Measurements from ENCODE around the gene HSF5. TPM values are rescaled to one million over a fixed set of nuclear protein-coding genes. Genes with fewer than 3 reads are reported as not detected.
A peak's percentile ranks its signal among the peaks of the same experiment; 100 is the strongest.

HSF5 gene
- total and polyA plus RNA-seq, 2 of the 13 experiments (the other 11 are each of a cell fraction or from before 2014, with no cell fraction given) = not detected

DNA sequence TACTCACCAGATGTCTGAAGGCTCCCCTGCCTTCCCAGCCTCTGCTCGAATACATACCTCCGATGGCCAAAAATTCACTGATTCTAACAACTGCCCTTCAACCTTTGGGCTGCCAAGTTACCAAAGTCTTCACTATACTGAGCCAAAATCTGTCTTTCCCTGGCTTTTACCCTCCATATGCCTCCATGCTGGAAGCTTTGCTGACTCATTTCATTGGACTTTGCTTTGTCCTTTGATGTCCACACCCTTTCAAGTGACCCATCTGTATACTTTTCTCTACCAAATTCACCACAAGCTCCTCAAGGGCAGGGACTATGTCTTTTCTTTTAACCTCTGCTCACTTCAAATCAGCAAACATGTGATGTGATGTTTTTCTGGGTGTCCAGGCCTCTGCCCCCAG is 47.2 kb upstream of the HSF5 start (continued):
- TF ChIP-seq FOSL1 (CRISPR knock-in tag; IDR thresholded peaks at IDR 0.05; ENCODE audit: borderline replicate concordance) = peak; percentile 84
- TF ChIP-seq ESRRA (CRISPR knock-in tag; IDR thresholded peaks at IDR 0.05; ENCODE audit: low read depth) = peak; percentile 70; the same call in 1 of the 2 replicates
- no peak for TF ChIP-seq RBM22 (optimal IDR thresholded peaks at IDR 0.05; ENCODE audit: low read length)
- TF ChIP-seq, protein P1, sequence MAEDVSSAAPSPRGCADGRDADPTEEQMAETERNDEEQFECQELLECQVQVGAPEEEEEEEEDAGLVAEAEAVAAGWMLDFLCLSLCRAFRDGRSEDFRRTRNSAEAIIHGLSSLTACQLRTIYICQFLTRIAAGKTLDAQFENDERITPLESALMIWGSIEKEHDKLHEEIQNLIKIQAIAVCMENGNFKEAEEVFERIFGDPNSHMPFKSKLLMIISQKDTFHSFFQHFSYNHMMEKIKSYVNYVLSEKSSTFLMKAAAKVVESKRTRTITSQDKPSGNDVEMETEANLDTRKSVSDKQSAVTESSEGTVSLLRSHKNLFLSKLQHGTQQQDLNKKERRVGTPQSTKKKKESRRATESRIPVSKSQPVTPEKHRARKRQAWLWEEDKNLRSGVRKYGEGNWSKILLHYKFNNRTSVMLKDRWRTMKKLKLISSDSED (CRISPR knock-in tag; IDR thresholded peaks at IDR 0.05) = no peak
- no peak for TF ChIP-seq ZFP62 (CRISPR knock-in tag; IDR thresholded peaks at IDR 0.05)
- TF ChIP-seq, protein P2, sequence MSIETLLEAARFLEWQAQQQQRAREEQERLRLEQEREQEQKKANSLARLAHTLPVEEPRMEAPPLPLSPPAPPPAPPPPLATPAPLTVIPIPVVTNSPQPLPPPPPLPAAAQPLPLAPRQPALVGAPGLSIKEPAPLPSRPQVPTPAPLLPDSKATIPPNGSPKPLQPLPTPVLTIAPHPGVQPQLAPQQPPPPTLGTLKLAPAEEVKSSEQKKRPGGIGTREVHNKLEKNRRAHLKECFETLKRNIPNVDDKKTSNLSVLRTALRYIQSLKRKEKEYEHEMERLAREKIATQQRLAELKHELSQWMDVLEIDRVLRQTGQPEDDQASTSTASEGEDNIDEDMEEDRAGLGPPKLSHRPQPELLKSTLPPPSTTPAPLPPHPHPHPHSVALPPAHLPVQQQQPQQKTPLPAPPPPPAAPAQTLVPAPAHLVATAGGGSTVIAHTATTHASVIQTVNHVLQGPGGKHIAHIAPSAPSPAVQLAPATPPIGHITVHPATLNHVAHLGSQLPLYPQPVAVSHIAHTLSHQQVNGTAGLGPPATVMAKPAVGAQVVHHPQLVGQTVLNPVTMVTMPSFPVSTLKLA (IDR thresholded peaks at IDR 0.05) = no peak
- TF ChIP-seq ELF1 (CRISPR knock-in tag; IDR thresholded peaks at IDR 0.05) = no peak
- TF ChIP-seq PPARG (CRISPR knock-in tag; conservative IDR thresholded peaks at IDR 0.05) = peak; percentile 78
- peak; percentile 41; the same call in 1 of the 2 replicates for TF ChIP-seq HMG20A (CRISPR knock-in tag; IDR thresholded peaks at IDR 0.05; ENCODE audit: borderline replicate concordance)
- TF ChIP-seq JUN (CRISPR knock-in tag; IDR thresholded peaks at IDR 0.05) = peak; percentile 83; the same call in 1 of the 2 replicates
- peak; percentile 52; the same call in 1 of the 2 replicates for TF ChIP-seq CREM (IDR thresholded peaks at IDR 0.05)
- TF ChIP-seq CREM (CRISPR knock-in tag; IDR thresholded peaks at IDR 0.05) = no peak
- TF ChIP-seq MEIS1 (CRISPR knock-in tag; IDR thresholded peaks at IDR 0.05; ENCODE audit: borderline replicate concordance) = no peak
- peak; percentile 64 for TF ChIP-seq TEAD3 (CRISPR knock-in tag; optimal IDR thresholded peaks at IDR 0.05; ENCODE audit: borderline replicate concordance)
- TF ChIP-seq ERF (CRISPR knock-in tag; IDR thresholded peaks at IDR 0.05) = no peak
- no peak for TF ChIP-seq NFYC (CRISPR knock-in tag; IDR thresholded peaks at IDR 0.05)
- no peak for TF ChIP-seq ZNF101 (CRISPR knock-in tag; IDR thresholded peaks at IDR 0.05; ENCODE audit: borderline replicate concordance, low read depth)
- TF ChIP-seq, protein P3, sequence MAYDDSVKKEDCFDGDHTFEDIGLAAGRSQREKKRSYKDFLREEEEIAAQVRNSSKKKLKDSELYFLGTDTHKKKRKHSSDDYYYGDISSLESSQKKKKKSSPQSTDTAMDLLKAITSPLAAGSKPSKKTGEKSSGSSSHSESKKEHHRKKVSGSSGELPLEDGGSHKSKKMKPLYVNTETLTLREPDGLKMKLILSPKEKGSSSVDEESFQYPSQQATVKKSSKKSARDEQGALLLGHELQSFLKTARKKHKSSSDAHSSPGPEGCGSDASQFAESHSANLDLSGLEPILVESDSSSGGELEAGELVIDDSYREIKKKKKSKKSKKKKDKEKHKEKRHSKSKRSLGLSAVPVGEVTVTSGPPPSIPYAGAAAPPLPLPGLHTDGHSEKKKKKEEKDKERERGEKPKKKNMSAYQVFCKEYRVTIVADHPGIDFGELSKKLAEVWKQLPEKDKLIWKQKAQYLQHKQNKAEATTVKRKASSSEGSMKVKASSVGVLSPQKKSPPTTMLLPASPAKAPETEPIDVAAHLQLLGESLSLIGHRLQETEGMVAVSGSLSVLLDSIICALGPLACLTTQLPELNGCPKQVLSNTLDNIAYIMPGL (CRISPR knock-in tag; IDR thresholded peaks at IDR 0.05; ENCODE audit: borderline replicate concordance in 1 of 2, low read depth in 1 of 2) = no peak
- TF ChIP-seq GABPB1 (CRISPR knock-in tag; IDR thresholded peaks at IDR 0.05) = no peak
- TF ChIP-seq HOXD1 (CRISPR knock-in tag; IDR thresholded peaks at IDR 0.05) = no peak
- TF ChIP-seq, protein P4, sequence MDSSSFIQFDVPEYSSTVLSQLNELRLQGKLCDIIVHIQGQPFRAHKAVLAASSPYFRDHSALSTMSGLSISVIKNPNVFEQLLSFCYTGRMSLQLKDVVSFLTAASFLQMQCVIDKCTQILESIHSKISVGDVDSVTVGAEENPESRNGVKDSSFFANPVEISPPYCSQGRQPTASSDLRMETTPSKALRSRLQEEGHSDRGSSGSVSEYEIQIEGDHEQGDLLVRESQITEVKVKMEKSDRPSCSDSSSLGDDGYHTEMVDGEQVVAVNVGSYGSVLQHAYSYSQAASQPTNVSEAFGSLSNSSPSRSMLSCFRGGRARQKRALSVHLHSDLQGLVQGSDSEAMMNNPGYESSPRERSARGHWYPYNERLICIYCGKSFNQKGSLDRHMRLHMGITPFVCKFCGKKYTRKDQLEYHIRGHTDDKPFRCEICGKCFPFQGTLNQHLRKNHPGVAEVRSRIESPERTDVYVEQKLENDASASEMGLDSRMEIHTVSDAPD (CRISPR knock-in tag; IDR thresholded peaks at IDR 0.05) = peak; percentile 94
- 0 out of 2 replicates have a peak, but pooled peaks have one; percentile 23 for TF ChIP-seq ZNF556 (CRISPR knock-in tag; IDR thresholded peaks at IDR 0.05; ENCODE audit: borderline replicate concordance)
- TF ChIP-seq PHF8 (CRISPR knock-in tag; IDR thresholded peaks at IDR 0.05) = no peak
- TF ChIP-seq, protein P5, sequence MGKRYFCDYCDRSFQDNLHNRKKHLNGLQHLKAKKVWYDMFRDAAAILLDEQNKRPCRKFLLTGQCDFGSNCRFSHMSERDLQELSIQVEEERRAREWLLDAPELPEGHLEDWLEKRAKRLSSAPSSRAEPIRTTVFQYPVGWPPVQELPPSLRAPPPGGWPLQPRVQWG (CRISPR knock-in tag; IDR thresholded peaks at IDR 0.05; ENCODE audit: borderline replicate concordance, low read depth) = no peak
- no peak for TF ChIP-seq ZNF160 (CRISPR knock-in tag; IDR thresholded peaks at IDR 0.05)
- 0 out of 2 replicates have a peak, but pooled peaks have one; percentile 11 for TF ChIP-seq CEBPG (CRISPR knock-in tag; IDR thresholded peaks at IDR 0.05)
- no peak for TF ChIP-seq FOXA1 (IDR thresholded peaks at IDR 0.05)
- peak; percentile 24; the same call in 1 of the 2 replicates for TF ChIP-seq FOXA1 (CRISPR knock-in tag; IDR thresholded peaks at IDR 0.05)

Data from HepG2 (cell line).